GM21447 (cell line): ENCODE results near the gene EXOC4.
"Not testable (repeated sequence)": the region's sequence is repeated elsewhere in the genome, so short reads cannot be mapped to it uniquely, and the experiment has no call there.

Experiments used
- ATAC-seq: cut with Tn5 transposase; IDR thresholded peaks from one replicate; pipeline ENCODE4 v1.9.1; 2021; ENCODE audit not compliant: unreplicated experiment

EXOC4 gene

DNA sequence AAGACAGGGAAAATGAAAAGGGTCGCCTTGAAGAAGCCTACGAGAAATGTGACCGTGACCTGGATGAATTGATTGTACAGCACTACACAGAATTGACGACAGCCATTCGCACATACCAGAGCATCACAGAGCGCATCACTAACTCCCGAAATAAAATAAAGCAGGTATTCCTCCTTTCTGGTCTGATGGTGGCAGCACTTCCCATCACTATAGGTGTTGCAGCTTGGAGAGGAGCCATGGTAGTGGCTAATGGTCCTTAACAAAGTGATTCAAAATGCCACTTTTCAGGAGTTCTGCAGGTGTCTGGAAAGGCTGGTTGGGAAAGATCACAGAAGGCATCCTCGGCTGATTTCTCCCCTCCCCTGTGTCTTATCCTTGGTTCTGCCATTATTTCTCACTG is 22.1 kb downstream of the EXOC4 start:
- no peak for ATAC-seq

DNA sequence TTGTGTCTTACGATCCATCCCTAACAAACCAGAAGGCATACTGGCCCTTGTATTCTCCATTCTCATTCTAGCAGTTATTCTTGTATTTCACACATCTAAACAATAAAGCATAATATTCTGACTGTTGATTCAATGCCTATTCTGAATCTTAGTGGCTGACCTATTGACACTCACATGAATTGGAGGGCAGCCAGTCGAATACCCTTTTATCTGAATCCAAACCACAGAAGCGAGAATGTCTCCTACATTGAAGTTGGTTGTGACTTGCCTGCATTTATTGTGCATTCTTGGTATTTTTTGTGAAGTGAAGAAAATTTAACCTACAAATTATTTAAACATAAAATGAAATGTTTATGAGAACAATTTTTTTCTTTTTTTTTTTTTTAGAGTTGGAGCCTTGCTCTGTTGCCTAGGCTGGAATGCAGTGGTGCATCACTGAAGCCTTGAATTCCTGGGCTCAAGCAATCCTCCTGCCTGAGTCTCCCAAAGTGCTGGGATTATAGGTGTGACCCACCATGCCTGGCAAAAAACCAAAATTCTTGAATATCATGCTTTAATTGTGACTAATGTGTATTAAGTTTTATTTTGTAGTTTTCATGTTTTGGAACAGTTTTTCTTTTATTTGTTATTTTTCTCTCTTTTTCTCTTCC is 22.7 kb downstream of the EXOC4 start:
- no peak for ATAC-seq

DNA sequence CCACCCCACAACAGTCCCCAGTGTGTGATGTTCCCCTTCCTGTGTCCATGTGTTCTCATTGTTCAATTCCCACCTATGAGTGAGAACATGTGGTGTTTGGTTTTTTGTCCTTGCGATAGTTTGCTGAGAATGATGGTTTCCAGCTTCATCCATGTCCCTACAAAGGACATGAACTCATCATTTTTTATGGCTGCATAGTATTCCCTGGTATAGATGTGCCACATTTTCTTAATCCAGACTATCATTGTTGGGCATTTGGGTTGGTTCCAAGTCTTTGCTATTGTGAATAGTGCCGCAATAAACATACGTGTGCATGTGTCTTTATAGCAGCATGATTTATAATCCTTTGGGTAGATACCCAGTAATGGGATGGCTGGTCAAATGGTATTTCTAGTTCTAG is 26.1 kb downstream of the EXOC4 start:
- ATAC-seq, result not testable (repeated sequence)

DNA sequence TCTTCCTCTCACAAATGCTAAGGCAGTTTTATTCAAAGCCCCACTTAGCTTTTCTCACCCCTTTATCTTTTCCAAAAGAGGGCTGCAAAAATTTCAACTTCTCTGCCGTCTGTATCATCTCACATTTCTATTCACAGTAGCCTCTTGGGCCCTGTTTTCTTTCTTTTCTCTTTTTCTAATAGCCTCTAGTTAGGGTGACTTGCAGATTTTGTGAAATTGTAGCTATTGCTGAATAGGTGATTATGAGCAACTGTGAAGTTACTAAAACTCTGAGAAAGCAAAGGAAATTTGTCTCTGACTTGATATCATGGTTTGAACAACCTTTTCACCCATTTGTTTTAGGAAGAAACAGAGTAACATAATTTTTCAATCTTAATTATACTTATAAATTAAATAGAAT is 29.2 kb downstream of the EXOC4 start:
- no peak for ATAC-seq

DNA sequence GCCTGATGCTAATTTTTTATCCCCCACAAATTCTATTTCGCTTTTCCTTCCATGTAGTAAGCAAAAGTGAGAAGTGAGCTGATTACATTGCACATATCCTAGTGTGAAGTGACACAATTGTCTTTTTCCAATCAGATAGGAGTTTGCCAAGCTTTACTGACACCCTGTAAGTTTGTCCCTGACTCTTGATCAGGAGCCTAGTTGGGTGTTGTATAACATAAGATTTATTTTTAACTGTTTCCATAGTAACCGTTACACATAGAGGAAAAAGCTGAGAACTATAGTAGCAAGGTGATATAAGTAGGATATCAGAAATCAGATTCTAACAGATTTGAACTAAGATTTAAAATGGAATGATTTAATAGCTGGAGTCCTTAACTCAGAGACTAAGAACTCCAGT is 31.2 kb downstream of the EXOC4 start:
- ATAC-seq, result no peak

DNA sequence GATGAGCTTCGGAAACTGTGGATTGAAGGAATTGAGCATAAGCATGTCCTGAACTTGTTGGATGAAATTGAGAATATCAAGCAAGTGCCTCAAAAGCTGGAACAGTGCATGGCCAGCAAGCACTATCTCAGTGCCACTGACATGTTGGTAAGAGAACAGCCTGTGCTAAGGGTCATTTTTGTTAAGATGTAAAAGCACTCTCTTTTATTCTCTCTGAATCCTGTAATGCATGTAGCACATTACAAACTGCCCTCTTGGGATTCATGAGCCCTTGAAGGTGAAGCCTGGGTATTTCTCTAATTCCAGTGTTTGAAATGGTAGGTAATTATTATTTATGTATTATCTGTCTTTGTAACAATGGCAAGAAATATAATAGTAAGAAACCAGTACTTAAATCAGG is 36.1 kb downstream of the EXOC4 start:
- ATAC-seq, result no peak

DNA sequence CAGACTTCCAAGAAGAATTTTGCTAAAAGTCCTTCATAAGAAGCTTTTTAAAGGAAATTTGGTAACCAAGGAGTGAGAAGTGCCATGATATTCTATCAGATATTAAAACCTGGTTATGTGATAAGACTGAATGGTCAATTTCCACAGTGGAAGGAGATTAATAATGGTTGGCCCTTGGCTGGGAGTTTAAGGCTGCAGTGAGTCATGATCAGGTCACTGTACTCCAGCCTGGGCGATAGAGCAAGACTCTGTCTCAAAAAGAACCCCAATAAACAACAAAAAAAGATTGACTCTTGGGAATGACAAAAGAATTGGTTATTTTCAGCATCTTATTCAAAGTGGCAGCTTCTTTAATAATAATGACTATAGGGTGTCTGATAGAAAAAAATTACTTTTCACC is 37.2 kb downstream of the EXOC4 start:
- no peak for ATAC-seq

DNA sequence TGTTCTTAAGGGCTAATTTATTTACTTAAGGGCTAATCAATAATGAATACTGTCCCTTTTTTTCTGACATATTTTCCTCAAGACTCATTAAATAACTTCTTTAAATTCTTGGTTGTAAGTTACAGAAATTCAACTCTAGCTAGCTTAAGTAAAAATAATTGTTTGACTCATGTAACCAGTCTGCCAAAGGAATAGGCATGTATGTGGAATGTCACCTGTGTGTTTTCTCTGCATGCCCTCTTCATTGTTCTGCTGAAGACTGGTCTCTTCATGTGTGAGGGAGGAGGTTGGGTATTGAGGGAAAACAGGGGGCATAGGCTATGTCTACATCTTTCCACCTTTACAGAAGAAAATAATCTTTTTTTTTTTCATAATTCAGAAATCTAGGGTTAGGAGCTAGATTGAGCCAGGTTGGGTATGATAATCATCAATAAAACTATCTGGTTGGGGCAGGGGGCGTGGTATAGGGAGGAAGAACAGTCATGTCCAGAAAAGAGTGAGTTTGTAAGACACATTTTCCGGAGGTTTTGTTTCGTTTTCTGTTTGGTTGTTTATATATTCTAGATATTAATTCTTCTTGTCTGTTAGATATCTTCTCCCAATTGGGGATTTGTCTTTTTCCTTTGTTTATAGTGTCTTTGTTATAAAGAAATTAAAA is 37.9 kb downstream of the EXOC4 start:
- ATAC-seq, result no peak

DNA sequence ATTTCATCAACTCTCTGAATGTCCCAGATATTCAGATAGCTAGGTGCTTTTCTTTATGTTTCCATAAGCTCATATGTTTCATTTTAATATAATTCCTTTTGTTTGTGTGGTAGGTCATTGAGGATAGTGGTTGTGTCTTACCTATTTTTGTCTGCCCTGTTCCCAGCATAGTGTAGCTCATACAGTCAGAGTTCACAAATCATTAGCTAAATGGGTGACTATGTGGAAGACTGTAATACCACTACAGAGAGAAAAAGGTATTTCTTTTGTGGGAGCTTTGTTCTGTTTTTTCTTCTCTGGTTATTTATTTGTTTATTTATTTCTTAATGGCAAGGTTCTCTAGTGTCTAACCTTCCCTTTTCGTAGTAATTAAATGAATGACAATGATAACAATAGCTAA is 39.8 kb downstream of the EXOC4 start:
- ATAC-seq, result no peak

DNA sequence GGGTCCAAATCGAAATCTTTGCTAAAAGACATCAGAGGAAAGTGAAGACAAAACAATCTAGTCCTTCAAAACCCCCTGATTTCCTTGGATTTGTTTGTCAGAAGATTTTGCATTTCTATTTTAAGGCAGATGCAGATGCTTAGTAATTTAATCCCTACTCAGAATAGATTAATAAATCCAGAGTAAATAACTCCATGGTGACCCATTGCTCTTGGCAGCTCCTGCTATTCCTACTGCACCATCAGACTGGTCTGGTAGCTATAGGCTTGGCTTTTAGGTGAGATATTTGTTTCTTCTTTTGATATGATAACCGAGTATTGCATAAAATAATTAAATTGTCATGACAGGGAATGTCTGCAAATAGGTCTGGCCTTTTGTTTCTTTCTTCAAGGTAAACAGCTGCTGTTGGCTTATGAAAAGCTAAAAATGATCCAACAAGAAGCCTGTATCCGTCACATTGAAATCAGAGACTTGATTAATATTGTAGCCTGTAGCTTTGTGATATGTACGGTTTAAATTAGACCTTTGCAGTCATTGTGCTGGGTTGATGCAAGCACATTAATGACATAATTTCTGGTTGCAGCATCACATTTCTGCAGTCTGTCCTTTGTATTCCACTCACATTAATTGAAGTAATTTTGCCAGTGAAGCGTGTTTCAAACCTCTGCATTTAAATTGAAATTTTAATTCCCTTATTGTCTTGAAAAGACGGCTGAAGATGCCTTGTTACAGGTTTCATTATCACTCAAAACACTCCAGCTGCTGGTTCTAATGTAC is 40.7 kb downstream of the EXOC4 start:
- ATAC-seq, result no peak

DNA sequence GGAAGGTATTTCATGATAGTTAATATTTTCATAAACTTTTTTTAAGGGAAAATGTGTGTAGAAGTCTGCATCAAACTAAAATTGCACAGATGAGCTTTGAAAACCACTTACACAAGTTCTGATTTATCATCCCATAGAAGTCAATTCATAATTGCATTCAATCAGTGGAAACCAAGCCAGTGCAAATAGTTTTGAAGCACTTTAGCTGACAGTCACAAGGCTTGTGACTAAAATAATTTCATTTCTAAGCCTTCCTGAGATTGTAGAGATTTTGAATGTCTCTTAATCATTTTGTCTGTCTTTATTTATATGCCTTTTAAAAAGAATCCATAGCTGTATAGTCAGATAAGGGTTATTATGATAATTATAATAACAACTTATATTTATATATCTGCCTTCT is 41.4 kb downstream of the EXOC4 start:
- no peak for ATAC-seq

DNA sequence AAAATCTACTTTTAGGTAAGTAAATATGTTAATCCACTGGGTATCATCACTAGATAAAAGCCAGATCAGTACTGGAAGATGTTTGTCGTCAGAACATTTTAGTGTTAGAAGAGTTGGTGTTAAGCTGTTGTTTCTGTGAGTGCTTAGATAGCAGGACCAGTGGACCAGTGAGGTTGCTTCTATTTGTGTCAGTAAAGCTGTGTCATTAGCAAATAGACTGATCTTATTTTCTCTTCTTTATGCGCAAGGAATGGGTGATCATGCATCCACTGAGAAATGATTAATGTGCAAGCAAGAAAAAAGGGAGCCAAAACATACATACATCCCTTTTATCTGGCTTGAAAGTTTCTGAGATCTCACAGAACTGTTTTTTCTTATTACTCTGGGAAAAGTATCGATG is 42.6 kb downstream of the EXOC4 start:
- ATAC-seq, result no peak

DNA sequence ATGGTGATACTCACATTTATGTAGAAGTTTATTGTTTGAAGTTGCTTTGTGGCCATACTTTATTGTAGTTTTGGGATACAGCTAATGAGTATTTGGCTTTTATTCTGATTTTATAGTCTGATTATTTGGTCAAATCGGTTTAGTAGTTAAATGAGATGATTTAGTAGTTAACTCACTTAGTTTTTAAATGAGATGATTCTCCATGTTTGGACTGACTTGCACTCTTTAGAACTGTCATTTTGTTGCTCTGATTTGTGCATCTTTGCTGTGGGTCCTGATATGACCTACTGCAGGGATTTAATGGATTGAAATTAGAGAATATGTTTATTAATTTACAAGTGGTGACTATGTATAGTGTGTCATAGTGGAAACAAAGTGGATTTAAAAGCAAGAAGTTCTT is 44.2 kb downstream of the EXOC4 start:
- ATAC-seq, result no peak

DNA sequence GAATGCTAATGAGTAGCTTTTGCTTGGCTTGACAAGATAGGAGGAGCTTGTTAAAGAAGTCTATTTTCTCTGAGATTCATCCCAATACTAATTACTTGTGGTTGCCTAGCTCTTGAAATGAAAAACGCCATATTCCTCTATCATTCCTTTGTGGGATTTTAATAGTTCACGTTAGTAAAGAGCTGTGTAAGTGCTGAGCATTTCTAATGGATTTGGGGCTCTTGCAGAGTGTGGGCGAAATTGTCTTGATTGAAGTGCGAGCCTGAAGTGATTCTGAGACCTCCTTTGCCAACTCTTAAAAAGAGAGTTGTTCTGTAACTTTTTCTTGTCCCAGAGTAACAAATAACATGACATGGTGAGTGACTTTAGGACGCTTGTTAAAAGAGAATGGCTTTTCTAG is 45.2 kb downstream of the EXOC4 start:
- ATAC-seq, result no peak

DNA sequence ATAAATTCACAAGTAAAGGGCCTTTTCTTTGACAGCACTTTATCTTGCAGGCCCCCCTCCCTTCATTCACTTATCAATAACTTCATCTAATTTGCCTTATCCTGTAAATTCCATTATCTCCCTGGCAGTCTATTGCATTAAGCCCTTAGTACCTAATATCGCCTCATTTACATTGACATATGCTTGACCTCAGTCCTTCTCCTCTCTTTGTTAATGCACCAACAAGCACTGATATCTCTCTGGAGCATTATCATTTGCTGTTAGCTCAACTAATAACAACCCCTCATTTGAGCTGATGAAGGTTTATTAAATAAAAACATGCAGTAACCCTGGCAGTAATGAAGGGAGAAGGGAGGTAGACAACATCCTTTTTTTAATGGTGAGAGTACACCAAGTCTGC is 46.8 kb downstream of the EXOC4 start:
- no peak for ATAC-seq

DNA sequence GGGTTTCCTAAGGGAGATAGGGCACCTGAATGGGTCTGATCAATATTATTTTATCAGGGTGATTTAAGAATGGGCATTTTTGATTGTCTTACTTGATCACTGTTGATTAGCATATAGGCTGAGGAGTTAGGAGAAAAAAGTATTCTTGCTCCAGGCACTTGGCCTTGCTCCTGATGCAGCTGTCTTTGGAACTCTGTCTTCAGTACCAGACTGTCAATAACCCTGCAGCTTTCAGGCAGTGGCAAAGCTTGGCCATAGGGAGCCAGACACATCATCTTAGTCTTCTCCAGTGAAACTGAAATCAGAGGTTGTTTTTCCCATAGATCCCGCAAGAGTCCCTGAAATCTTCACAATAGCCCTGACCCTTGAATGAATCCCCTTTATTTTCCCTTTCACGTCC is 47.2 kb downstream of the EXOC4 start:
- no peak for ATAC-seq

DNA sequence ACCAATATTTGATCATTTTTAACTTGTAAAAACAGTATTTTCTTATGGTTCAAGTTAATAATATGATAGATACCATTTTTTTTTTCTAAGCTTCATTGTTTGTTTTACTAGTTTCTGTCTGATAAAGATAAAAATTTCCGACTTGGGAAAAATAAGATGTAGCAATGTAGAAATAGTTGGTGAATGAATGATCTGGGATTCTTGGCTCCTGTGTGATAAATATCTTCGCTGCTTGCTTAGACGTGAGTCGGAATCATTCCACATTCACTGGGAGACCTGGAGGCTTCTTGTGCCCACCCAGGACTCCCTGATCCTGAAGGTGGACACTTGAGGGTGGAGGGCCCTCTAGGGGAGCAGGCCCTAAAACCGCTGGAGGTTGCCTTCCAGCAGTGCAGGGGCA is 47.9 kb downstream of the EXOC4 start:
- ATAC-seq, result no peak

DNA sequence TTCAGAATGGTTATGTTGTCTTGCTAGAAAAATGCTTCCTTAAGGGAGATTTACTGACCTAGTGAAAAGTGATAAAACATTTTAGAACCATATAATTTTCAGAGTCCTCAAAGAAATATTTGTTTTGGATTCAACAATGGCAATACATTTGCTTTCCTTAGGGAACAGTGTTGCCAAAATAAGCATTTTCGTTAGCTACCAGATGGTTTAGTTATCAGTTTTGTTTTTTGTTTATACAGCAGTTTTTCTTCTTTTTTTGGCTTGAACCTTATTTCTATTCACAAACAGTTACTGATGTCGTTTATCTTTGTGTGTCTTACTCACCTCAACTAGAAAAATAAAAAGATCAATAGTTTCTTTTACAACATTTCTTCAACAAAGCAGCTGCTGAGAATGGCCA is 48.6 kb downstream of the EXOC4 start:
- no peak for ATAC-seq

DNA sequence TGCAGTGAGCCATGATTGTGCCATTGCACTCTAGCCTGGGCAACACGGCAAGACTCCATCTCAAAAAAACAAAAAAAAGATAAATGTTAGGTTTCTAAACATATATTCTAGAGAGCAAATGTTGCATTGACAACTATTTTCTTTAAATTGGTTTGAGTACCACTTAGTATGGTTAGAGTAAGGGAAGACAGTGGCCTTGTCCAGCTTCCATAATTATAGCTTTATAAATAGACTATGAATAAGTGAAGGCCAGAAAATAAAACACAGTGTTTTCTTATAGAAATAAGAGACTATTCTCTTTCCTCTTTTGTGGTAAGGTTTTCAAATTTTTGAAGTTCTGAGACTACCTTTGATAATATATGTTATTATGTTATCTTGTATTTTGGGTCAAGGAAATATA is 50.5 kb downstream of the EXOC4 start:
- ATAC-seq, result no peak

DNA sequence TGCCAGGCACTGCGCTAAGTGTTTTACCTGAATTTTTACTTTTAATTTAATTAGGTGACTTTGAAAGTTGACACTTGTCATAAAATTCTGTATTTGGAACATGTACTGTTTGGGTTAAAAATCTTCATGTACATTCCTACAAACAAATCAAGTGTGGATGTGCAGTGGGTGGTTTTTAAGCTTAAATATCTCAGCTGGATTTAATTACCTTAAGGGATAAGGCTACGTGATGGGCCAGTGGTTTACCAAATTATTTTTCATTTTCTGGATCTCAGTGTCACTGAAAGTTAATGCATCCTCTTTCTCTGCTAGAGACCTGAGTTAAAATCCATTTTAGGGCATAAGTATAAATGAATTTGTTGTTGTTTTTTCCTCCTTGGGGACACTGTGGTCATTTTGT is 51.1 kb downstream of the EXOC4 start:
- ATAC-seq, result no peak

DNA sequence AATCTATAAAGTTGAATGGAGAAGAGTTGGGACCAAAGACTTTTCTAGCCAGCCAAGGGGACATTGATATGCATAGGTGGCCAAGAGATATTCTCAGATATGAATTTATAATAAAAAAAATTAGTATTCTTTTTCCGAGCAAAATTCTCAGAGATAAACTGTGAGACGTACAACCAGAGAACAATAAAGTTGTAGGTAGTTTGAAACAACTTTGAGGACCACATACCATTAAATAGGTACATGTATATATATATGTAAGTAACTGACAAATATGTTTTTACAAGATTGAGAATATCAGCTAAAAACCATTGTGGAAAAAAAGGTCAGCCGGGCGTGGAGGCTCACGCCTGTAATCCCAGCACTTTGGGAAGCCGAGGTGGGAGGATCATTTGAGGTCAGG is 56.5 kb downstream of the EXOC4 start:
- no peak for ATAC-seq

DNA sequence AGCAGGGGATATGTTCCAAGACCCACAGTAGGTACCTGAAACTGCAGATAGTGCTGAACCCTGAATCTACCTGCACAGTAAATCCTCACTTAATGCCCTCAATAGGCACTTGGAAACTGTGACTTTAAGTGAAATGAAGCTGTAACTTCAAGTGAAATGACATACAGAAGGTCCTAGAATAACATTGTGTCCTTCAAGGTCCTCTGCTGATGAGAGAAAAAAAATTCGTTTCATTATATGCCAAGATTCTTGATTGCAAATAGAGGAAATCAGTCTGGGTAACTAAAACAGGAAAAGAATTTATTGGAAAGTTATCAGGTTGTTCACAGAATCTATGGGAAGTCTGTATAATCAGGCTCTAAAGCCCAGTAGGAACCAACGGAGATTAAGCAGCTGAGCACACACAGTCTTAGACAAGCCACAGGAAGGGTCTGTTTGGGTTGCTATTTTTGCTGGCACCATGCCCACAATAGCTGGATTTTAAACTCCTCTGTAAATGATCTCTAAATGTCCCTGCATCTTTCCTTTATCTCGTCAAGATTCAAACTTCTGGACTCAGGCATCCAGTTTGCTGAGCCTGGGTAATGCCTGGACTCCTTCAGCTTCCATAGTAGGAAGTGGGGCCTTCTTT is 57.5 kb downstream of the EXOC4 start:
- no peak for ATAC-seq
